Retinal pigment epithelial cell (primary cell): Measurements from ENCODE around the gene DIP2C.
"Not testable (repeated sequence)": the region's sequence is repeated elsewhere in the genome, so short reads cannot be mapped to it uniquely, and the experiment has no call there.

ENCODE experiments used
- DNase-seq: peaks from one replicate; pipeline ENCODE4 v3.0.0-alpha.2; 2010; ENCODE audit warnings: low read depth
- H3K4me3 ChIP-seq: 2 replicates; pipeline ENCODE4 v1.5.1; 2011; ENCODE audit warnings: mild to moderate bottlenecking, low read length, control low read depth, moderate library complexity
- TF ChIP-seq, protein P1 (sequence below): conservative IDR thresholded peaks from 2 replicates; pipeline ENCODE4 v1.5.1; 2011; ENCODE audit warnings: low read depth, low read length, control low read depth, inconsistent platforms

Gene DIP2C

GRCh38 chr10:614139-614711 is 75.2 kb downstream of the DIP2C start:
- TF ChIP-seq, protein P1, sequence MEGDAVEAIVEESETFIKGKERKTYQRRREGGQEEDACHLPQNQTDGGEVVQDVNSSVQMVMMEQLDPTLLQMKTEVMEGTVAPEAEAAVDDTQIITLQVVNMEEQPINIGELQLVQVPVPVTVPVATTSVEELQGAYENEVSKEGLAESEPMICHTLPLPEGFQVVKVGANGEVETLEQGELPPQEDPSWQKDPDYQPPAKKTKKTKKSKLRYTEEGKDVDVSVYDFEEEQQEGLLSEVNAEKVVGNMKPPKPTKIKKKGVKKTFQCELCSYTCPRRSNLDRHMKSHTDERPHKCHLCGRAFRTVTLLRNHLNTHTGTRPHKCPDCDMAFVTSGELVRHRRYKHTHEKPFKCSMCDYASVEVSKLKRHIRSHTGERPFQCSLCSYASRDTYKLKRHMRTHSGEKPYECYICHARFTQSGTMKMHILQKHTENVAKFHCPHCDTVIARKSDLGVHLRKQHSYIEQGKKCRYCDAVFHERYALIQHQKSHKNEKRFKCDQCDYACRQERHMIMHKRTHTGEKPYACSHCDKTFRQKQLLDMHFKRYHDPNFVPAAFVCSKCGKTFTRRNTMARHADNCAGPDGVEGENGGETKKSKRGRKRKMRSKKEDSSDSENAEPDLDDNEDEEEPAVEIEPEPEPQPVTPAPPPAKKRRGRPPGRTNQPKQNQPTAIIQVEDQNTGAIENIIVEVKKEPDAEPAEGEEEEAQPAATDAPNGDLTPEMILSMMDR: no peak
- no peak overlapping the region for H3K4me3 ChIP-seq
- DNase-seq: no peak

DNA sequence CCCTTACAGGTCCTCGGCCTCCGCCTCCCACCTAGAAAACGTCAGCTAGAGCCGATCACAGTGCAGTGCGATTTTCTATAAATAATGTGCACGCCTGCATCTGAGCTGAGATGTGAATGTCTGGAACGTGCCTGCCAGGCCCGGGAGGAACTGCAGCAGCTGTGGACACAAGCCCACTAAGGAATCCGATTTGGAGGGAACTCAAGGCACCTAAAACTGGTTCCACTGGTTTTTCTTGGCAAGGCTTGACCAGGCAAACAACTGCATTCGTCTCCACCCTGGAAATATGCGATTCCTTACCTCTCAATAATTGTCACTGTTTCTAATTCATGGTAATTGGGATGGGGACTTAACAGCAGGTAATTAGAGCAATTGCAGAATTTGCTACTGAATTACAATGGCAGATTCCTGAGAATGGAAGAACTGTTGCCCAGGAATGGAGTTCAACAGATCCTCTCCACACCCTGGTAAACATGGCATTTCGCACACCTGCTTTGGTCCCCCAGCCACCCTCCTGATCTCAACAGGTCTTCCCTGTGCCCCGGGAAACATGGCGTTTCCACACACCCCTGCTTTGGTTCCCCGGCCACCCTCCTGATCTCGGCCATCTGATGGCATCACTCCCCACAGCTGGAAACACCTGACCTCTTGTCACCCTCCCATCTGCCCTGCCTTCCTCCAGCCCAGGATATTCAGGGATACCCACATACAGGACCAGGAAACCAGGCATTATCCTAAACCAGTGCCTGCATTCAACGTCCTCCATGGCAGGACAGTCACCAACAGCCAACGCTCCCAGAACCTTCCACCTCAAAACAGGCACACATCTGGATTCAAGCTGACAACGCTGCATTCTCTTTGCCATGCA is 76.0 kb downstream of the DIP2C start:
- H3K4me3 ChIP-seq: no peak overlapping the region
- TF ChIP-seq, protein P1: no peak
- no peak for DNase-seq

DNA sequence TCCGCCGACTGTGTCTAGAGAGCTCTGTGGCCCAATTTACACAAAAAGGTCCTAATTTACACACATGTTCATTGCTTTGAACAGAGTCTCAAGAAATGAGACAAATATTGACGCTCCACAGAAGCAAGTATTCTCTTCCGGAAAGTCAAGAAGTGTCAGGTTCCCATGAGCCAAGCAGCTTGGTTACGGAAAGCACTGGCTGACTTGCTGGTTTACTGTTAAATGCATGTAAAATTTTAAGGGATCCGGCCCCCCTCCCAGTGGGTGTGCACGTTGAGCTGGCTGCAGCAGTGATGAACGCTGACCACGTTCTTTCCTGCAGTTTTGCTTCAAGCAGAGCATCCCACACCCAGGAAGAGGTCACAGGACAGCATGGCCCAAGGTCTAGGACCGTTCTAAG is 76.8 kb downstream of the DIP2C start:
- no peak for DNase-seq
- TF ChIP-seq, protein P1: no peak
- H3K4me3 ChIP-seq: no peak overlapping the region

GRCh38 chr10:610642-611305 is 78.7 kb downstream of the DIP2C start:
- DNase-seq: not testable (repeated sequence)

GRCh38 chr10:609868-610545 is 79.5 kb downstream of the DIP2C start:
- no peak for DNase-seq
- no peak overlapping the region for H3K4me3 ChIP-seq
- TF ChIP-seq, protein P1: no peak

More at GRCh38 chr10:610642-611305, 78.7 kb downstream of the DIP2C start:
- H3K4me3 ChIP-seq: not testable (repeated sequence)

- no peak for DNase-seq
- TF ChIP-seq, protein P1: no peak
- no peak overlapping the region for H3K4me3 ChIP-seq
Measured at GRCh38 chr10:609262-609658, 80.2 kb downstream of the DIP2C start.
